GM18907 (cell line): ENCODE data around the gene GAREM1.

Experiments used
- ATAC-seq: cut with Tn5 transposase; IDR thresholded peaks from one replicate; pipeline ENCODE4 v1.9.1; 2021; ENCODE audit warnings: mild to moderate bottlenecking, moderate library complexity; ENCODE audit not compliant: unreplicated experiment

The GAREM1 gene

DNA sequence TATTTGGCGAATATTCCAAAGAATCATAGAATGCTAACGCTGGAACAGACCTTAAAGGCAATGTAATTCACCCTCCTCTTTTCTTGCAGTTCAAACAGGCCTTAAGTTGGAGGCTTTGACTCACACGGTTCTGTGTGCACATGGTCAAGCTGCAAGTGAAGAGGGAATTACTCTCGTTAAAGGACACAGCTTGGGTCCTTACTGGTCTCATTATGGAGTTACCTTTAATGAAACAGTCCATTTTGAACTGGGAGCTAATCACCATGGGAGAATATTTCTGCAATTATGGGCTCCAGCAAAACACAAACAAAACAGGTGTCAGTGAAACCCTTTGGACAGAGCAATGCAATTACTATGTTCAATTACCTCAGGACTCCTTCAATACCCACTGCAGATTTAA, 135.5 kb downstream of the GAREM1 start:
- ATAC-seq, result no peak

DNA sequence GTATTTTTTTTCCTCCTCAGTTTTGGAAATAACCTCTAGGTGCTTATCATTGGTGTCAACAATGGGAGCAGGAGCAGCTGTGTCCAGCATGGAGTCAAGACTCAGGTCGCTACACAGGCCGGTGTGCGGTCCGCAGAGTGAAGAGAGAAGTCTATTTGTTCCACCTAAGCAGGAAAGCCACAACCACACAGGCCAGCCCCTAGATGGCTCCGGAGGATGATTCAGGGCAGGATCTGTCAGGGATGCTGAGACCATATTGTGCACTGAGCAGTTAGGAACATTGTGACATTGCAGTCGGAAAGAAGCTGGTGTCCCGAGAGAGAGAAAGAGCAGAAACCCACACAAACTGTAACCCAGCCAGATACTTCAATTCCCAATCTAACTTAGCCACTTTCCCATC, 136.9 kb downstream of the GAREM1 start:
- ATAC-seq, result no peak

DNA sequence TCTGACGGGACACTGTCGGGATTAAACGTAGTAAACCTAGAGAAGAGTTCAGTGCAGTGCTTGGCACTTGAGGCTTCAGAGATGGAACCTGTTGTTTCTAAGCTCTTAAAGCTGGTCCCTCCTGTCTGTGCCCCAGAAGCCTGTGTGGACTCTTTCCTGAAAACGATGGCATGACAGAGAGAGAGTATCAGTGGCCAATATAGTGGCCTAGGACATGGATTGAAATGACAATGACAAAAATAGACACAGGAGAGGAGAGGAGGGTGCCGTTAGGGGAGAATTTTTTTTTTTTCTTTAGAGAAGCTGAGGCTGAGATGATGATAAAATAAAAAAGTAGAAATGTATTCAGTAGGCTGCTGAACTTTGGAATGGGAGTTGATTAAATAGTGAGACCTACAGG, 138.0 kb downstream of the GAREM1 start:
- ATAC-seq, result no peak

DNA sequence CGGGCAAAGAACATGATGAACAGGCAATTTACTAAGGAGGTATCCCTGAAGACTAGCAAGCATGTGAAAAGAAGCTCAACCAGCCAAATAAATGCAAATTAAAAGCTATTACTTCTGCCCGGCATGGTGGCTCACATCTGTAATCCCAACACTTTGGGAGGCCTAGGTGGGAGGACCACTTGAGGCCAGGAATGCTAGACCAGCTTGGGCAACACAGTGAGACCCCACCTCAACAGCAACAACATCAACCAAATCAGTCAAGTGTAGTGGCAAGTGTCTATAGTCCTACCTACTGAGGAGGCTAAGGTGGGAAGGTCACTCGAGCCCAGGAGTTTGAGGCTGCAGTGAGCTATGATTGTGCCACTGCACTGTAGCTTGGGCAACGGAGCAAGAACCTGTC, 141.7 kb downstream of the GAREM1 start:
- no peak for ATAC-seq

DNA sequence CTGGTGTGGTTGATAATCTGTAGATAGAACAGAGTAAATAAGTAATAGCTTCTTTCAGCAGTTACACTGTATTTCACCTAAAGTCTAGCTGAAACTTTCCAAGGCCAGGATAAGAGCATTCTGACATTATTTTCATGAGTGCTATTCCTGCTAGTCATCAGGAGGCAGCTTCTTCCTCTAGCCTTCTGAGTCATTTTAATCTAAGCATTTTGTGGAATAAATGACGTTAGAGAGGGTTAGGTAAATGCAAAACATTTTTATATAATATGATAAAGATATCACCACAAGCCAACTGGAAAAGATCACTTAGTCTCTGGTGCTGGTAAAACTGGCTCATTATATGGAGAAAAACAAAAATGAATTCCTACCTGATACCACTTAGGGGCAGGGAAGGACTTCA, 142.3 kb downstream of the GAREM1 start:
- ATAC-seq, result no peak

DNA sequence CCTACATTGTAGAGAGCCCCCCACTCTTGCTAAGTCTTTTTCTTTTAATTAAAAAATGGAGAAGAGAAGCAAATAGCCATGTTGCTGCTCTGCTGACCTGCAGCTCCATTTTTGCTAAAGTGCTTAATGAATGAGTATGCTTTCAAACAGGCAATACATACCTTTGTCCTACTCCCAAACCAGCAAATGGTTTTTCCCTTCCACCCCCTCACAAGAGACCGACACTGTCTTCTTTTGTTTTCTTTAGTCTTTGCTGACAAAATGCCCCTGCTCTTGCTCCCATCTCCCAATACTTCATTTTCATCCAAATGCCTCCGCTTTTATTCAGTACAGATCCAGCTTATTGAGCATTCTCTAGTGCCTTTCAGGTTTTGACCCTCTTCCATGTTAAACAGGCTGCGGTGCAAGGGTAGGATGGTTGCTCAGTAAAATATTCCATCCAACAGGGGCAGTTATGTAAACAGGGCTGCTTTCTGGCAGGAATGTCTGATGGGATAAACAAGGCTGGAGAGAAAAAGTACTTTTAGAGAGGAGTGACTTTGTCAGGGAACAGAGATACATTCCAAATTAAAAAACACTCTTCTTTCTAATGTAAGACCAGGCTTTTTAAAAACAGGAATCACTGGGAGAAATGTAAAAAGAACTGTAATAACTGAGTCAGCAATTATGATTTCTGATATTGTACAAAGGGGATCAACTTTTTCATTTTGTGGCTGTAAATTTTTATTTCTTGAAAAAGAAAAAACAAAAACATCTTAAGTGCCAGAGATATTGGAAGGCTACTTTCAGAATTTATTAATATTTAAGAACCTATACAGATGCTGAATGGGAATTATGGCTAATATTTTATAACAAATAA, 144.0 kb downstream of the GAREM1 start:
- ATAC-seq, result no peak

DNA sequence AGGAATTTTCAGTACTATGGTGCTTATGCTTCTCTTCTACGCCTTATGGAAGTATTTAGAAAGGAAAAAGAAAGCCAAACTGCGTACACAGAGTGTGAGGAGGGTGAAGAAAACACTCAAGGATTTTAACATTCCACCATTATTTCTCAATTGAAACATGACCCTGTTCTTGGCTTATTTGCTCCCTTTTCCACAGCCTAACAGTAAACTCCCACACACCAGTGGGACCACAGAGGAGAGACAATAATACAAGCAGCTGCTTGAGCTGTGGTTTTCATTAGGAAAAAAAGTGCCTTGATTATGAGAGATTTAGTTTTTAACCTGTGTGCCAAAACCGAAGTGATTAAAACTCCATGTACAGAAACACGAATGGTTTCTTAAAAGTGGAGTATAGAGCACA, 146.5 kb downstream of the GAREM1 start:
- ATAC-seq, result no peak

DNA sequence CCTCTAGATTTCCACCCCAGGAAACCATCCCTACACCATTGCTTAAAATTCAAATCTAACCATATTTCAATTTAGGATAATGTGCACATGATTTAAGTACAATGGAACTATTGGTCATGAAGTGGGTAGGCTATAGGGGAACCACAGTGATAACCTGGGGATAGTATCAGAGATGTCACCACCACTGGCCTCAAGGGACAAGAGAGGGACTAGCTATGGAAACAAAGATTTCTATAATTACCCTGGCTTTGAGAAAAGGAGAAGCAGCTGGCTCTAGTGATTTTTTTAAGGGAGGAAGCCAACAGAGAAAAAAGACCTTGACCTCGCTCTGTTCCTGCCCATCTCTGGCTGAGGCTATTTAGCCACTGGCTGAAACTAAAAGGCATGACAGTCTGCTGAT, 148.9 kb downstream of the GAREM1 start:
- no peak for ATAC-seq

DNA sequence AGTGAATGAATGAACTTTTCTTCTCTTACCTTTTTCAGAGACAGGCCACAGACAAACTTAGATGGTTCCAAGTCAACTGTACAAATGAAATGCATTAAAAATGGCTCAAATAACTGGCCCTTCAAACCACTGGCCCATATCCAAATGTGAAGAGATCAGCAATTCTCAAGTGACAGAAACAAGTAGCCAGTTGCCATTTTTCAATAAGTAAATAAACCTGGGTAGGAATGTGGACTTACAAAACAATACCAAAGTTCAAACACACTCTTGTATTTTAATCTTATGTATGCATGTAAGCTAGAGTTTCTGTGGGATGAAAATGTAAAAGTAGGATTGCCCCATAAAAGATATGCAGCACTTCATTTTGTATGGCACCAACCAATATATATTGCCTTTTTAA, 151.6 kb downstream of the GAREM1 start:
- no peak for ATAC-seq

DNA sequence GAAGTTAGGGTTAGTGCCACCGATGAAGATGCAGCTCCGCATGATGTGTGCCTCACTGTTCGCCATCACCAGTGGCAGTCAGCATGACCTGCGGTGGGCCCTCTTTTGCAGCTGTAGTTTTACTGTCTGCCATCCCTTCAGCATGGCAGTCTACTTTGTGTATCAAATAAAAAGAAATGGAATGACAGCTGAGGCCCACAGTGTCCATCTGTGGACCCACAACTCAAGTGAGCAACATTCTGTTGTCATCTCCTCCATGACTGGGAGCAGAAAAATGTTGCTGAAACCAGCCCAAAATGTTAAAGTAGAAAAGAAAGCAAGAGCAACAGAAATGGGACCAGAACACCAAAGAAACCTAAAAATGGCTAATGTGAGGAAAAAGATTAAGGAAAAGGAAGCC, 152.1 kb downstream of the GAREM1 start:
- ATAC-seq, result no peak

DNA sequence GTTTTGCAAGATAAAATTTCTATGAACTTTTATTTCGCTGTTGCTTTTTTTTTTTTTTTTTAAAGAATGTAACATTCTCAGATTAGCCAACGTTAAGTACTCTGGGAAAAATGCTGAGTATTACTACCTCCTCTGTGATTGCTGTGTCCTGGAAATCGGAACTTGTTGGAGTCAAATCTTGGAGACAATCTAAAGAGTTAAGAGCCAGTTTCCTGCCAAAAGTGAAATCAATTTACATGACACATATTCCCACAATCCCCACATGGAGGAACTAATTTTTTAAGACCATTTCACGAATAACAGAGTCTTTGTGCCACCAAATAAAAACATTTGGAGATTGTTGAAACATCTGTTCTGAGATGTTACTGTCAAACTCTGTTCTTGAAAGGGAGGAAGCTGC, 153.0 kb downstream of the GAREM1 start:
- no peak for ATAC-seq

DNA sequence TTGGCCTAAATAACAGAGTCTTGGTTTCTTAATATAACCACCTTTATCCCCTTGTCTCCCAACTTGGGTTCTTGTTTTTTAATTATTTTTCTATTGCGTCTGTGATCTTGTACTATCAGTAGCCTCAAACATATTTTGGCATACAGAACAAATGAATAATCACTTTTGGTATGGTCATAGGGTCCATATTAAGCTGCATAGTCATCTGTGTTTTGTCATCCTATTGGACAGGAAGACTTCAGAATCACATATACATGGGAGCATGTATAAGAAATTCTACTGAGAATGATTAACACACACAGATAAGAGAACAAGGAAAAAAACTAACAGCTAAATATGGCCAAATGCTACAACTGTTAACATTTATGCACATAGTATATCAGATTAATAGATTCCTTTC, 154.8 kb downstream of the GAREM1 start:
- ATAC-seq, result no peak

DNA sequence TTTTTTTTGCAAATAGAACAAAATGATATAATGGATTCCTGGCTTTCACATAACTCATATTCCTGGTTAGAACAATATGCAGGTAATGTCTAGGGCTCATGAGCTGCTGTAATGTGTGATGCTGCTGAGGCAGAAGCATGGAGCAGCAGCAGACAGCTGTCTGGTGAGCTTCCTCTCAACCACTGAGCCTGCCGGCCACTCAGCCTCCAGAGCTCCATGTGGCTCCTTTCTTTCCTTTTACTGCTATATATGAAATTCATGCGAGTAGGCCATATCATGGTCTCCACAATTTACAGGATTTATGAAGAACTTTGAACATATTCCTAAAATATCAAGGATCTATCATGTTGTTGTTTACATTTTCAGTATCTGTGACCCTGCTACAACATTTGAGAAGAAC, 159.9 kb downstream of the GAREM1 start:
- no peak for ATAC-seq

DNA sequence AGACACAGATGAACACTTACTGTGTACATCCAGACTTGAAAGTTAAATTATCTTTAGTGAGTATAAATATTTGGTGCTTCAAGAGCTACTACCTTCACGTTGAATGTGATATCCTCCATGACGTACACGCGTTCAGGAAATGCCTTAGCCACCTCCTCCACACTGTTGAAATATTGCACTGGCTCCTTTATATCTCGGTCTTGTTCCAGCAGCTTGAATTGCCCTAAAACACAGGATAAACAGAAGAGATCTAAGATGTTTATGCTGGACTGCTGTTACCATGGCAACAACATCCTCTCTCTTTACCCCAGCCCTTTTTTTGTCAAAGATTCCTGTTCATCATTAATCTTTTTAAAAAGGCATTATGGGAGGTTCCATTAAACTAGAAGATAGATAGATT, 160.6 kb downstream of the GAREM1 start:
- no peak for ATAC-seq

DNA sequence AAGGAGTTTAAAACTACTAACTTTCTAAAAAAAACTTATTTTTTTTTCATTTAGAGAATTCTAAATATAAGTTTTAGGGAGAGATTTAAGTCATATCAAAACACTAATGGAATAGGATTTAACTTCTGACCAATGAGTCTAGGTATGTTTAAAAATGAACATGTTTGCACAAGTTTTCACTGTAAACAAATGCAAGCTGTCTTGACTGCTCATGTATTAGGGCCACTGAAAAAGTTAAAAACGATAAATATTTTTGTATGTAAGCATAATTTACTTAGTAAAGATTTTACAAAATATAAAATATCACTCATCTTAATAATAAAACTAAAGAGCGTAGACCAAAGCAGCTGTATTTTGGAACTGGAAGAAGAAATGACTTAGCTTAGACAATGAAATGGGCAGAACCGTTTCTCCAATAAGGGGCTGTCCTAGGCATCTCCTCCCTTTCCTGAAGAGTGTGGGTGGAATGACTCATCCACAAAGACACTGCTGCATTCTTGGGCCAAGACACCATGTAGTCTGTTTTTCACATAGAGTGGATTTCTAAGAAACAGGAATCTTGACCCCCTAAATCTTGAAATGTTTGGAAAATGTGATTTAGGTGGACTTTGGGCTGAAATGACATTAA, 162.1 kb downstream of the GAREM1 start:
- no peak for ATAC-seq

DNA sequence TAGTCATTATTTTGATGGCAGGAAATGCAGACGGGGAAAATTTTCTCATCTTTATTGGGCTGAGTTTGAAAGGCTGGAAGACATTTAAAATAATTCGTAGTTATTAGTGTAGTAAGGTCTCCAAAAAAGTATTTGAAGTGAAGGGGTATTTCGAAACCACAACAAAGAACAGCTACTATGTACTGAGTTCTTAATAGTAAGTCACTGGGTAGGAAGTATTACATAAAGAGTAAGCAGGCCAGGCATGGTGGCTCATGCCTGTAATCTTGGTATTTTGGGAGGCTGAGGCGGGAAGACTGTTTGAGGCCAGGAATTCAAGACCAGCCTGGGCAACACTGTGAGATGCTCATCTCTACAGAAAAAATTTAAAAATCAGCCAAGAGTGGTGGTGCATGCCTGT, 167.3 kb downstream of the GAREM1 start:
- ATAC-seq, result no peak

DNA sequence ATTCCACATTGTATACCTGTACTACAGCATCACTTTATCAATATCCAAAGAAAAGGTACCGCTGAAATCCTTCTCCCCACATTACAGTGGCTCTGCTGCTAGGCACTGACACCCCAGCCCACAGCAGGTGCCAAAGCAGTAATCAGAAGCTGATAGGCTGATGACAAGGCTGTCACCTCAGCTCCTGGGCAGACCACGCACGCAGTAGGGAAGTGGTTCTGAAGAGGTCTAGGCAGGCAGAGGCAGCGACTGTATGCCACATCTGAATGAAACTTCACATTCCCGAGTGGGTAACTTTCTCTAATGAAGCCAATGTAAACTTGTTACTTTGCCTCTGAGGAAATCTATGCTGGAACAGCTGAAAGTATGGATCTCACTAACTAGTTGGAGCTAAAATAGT, 167.9 kb downstream of the GAREM1 start:
- ATAC-seq, result no peak

DNA sequence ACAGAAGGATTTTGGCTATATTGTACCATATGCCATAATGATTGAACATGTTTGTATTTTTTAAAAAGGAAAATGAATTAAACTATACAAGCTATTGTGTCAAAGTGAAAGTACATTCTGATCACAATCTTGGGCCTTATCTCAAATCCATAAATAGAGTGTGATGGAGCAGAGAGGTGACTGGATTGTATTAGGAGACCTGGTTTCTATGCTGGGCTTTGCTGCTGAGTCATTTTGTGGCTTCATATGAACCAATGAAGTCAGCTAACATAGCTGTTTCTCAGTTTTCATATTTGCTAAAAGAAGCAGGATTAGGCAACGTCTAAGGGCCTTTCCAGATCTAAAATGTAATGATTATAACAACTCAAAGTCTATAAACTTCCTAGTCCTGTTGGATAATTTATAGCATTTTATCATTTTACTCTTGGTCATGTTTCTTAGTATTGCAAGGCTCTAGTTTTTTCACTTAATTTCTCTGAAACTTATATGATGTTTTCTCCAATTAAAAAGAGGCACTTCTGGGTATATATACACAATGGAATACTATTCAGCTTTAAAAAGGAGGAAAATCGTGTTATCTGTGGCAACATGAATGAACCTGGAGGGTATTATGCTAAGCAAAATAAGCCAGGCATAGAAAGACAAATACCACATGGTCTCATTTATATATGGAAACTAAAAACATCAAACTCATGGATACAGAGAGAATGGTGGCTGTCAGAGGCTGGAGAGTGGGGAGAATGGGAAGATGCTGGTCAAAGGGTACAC, 168.5 kb downstream of the GAREM1 start:
- ATAC-seq, result peak; percentile 88

DNA sequence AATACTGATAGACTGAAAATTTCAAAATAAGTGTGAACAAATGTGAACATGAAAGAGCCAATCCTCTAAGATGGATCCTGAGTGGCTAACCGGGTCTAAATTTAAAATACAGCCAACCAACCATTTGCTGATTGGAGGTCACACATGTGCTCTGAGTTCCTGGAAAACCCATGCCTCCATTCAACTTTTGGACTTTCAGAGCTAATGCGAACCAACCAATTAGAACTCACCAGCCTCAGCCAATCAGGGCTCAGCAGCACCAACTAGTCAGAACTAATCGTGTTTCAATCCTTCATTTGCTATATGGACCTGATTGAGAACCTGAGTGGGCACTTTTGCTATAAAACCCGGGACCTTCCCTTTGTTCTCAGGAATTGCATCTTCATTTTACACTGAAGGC, 169.3 kb downstream of the GAREM1 start:
- no peak for ATAC-seq

DNA sequence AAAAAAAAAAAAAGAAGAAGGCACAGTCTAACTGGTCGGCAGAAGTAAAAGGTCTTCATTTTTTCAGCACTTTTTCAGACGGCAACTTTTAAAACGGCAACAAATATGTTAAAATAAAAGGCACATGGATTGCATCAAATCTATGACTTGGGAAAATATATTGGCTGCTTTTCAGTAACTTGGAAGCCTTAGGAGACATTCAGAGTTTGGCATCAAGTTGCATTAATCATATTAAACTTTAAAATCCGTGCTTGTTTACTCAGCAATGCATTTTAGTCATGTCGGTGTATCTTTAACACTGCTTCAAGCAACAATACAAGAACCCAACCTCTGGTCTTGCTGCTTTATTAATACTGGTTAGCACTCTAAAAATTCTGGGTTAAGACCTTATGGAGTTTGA, 169.8 kb downstream of the GAREM1 start:
- no peak for ATAC-seq

DNA sequence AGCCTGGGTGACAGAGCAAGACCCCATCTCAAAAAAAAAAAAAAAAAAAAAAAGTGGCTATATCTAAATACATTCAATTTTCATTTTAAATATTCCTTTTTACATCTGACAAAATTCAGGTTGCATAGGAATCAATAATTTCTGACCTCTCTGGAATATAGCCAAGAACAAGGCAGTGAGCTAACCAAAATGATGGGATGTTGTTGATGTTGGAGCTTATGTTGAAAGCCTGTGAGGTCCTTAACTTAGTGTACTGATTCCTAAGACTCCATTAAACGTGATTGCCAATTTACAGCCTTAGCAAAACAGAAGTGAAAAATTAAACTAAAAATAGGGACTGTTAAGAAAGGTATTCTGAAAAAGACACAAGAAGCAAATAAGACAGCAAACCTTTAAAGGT, 171.2 kb downstream of the GAREM1 start:
- no peak for ATAC-seq

DNA sequence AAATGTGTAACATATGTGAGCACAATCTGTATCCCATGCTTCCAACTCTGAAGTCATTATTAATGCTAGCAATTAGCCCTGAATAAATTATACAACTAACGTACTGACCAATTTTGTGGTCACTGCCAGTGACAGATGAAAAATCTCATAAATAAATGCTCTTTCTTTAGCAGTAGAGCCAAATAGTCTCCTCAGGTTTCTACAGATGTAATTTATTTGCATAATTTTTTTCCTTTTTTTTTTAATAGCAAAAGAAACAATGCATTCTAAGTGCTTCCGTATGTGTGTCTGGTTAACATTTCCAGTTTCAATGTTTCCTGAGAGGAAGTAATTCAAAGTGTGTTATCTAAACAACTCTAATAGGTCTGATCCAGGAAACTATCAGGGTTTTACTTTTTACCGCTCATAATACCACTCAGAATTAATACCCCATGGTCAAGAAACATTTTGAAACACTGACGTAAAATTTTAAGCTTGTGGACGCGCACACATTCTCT, 172.5 kb downstream of the GAREM1 start:
- no peak for ATAC-seq
